GM19395 (cell line): ENCODE data around the gene NSD2.
"Not testable (repeated sequence)": the region's sequence is repeated elsewhere in the genome, so short reads cannot be mapped to it uniquely, and the experiment has no call there.

ENCODE experiments used
- ATAC-seq: cut with Tn5 transposase; IDR thresholded peaks from one replicate; pipeline ENCODE4 v1.9.1; 2021; ENCODE audit warnings: mild to moderate bottlenecking, moderate library complexity; ENCODE audit not compliant: unreplicated experiment

Gene NSD2

GRCh38 chr4:2031161-2031560 is 160.0 kb downstream of the NSD2 start:
- ATAC-seq, result not testable (repeated sequence)
